Activated naive CD4-positive, alpha-beta T cell treated with anti-CD3 and anti-CD28 coated beads, Interleukin-2, amount 10 ng/mL, durations not matched to agents 7 days and 5 days (primary cell): ENCODE data around the gene SLC1A6.
"Not testable (repeated sequence)": the region's sequence is repeated elsewhere in the genome, so short reads cannot be mapped to it uniquely, and the experiment has no call there.

ENCODE experiments used
- CTCF ChIA-PET: fragments of 350-600 bp; sonication (Branson Sonifier 250); formaldehyde crosslinking; loops from one replicate; lab custom pipeline; 2021; ENCODE audit warnings: antibody characterized with exemption; lab: Charles Lee
- DNase-seq: peaks from one replicate; pipeline ENCODE4 v3.0.0-alpha.2; 2020
- H3K27ac Mint-ChIP-seq: one replicate; pipeline ENCODE4 v1.8.0; 2021; ENCODE audit warnings: mild to moderate bottlenecking, moderate library complexity, mixed read lengths
- H3K27me3 Mint-ChIP-seq: one replicate; pipeline ENCODE4 v1.8.0; 2021; ENCODE audit warnings: mild to moderate bottlenecking, mixed read lengths
- H3K36me3 Mint-ChIP-seq: one replicate; pipeline ENCODE4 v1.8.0; 2021; ENCODE audit warnings: mixed read lengths
- H3K4me1 Mint-ChIP-seq: one replicate; pipeline ENCODE4 v1.8.0; 2021; ENCODE audit warnings: mixed read lengths
- H3K4me3 Mint-ChIP-seq: one replicate; pipeline ENCODE4 v1.8.0; 2021; ENCODE audit warnings: mild to moderate bottlenecking, moderate library complexity, mixed read lengths
- H3K9me3 Mint-ChIP-seq: one replicate; pipeline ENCODE4 v1.8.0; 2021; ENCODE audit warnings: mixed read lengths

Gene SLC1A6

GRCh38 chr19:14977128-14977527 lies 2.5 kb downstream of the SLC1A6 start:
- no peaks in the 10 kb centered on the region for H3K36me3 Mint-ChIP-seq
- peaks cover 2% of the 10 kb centered on the region for H3K4me1 Mint-ChIP-seq
- no peaks in the 10 kb centered on the region for H3K9me3 Mint-ChIP-seq
- CTCF ChIA-PET = no interaction called here
- no peak overlapping the region for H3K27ac Mint-ChIP-seq
- DNase-seq = no peak
- H3K4me3 Mint-ChIP-seq = no peak overlapping the region
- peaks cover 54% of the 10 kb centered on the region for H3K27me3 Mint-ChIP-seq

- Mint-ChIP-seq H3K9me3 (no peaks in the 10 kb centered on the region), H3K4me1 (peaks cover 2% of the 10 kb centered on the region), H3K27ac (no peak overlapping the region), H3K27me3 (peaks cover 33% of the 10 kb centered on the region), H3K4me3 (no peak overlapping the region), H3K36me3 (no peaks in the 10 kb centered on the region)
- no peak for DNase-seq
- CTCF ChIA-PET = no interaction called here
Measured at GRCh38 chr19:14974488-14974887, 5.2 kb downstream of the SLC1A6 start.

GRCh38 chr19:14972676-14973075 lies 7.0 kb downstream of the SLC1A6 start:
- H3K4me1 Mint-ChIP-seq = no peaks in the 10 kb centered on the region
- H3K27ac Mint-ChIP-seq = no peak overlapping the region
- CTCF ChIA-PET = no interaction called here
- H3K4me3 Mint-ChIP-seq = no peak overlapping the region
- peaks cover 16% of the 10 kb centered on the region for H3K27me3 Mint-ChIP-seq
- no peaks in the 10 kb centered on the region for H3K9me3 Mint-ChIP-seq
- no peak for DNase-seq
- H3K36me3 Mint-ChIP-seq = no peaks in the 10 kb centered on the region

GRCh38 chr19:14971474-14971873 lies 8.2 kb downstream of the SLC1A6 start:
- H3K9me3 Mint-ChIP-seq = no peaks in the 10 kb centered on the region
- no peak overlapping the region for H3K4me3 Mint-ChIP-seq
- CTCF ChIA-PET = no interaction called here
- peaks cover 7% of the 10 kb centered on the region for H3K27me3 Mint-ChIP-seq
- no peaks in the 10 kb centered on the region for H3K4me1 Mint-ChIP-seq
- DNase-seq = no peak
- H3K36me3 Mint-ChIP-seq = no peaks in the 10 kb centered on the region
- no peak overlapping the region for H3K27ac Mint-ChIP-seq

- no peak overlapping the region for H3K27ac Mint-ChIP-seq
- H3K4me3 Mint-ChIP-seq = no peak overlapping the region
- no peaks in the 10 kb centered on the region for H3K4me1 Mint-ChIP-seq
- H3K9me3 Mint-ChIP-seq = peaks cover 2% of the 10 kb centered on the region
- H3K36me3 Mint-ChIP-seq = no peaks in the 10 kb centered on the region
- CTCF ChIA-PET = no interaction called here
- no peaks in the 10 kb centered on the region for H3K27me3 Mint-ChIP-seq
- DNase-seq = no peak
Measured at GRCh38 chr19:14968247-14968646, 11.4 kb downstream of the SLC1A6 start.

- peaks cover 16% of the 10 kb centered on the region for H3K9me3 Mint-ChIP-seq
- no peak for DNase-seq
- H3K36me3 Mint-ChIP-seq = no peaks in the 10 kb centered on the region
- CTCF ChIA-PET = interaction anchor here (1.5 kb wide), 1 partner anchor 139 kb away, joined by 3 read pairs; no protein-coding TSS in a partner anchor
- no peaks in the 10 kb centered on the region for H3K27me3 Mint-ChIP-seq
- no peak overlapping the region for H3K27ac Mint-ChIP-seq
- H3K4me1 Mint-ChIP-seq = no peaks in the 10 kb centered on the region
- H3K4me3 Mint-ChIP-seq = no peak overlapping the region
Measured at GRCh38 chr19:14961956-14962685, 17.5 kb downstream of the SLC1A6 start.

GRCh38 chr19:14959263-14959662 lies 20.4 kb downstream of the SLC1A6 start:
- Mint-ChIP-seq H3K9me3 (peaks cover 21% of the 10 kb centered on the region), H3K4me1 (no peaks in the 10 kb centered on the region), H3K36me3 (no peaks in the 10 kb centered on the region)

GRCh38 chr19:14957464-14957863 lies 22.2 kb downstream of the SLC1A6 start:
- Mint-ChIP-seq H3K9me3 (peaks cover 18% of the 10 kb centered on the region), H3K4me1 (no peaks in the 10 kb centered on the region), H3K27me3 (peaks cover 3% of the 10 kb centered on the region), H3K4me3 (no peak overlapping the region), H3K36me3 (no peaks in the 10 kb centered on the region), H3K27ac (no peak overlapping the region)
- CTCF ChIA-PET = no interaction called here
- no peak for DNase-seq

More at GRCh38 chr19:14959263-14959662, 20.4 kb downstream of the SLC1A6 start:
- CTCF ChIA-PET = interaction anchor here (0.6 kb wide), 1 partner anchor 190 kb away, joined by 4 read pairs; no protein-coding TSS in a partner anchor
- H3K4me3 Mint-ChIP-seq = no peak overlapping the region
- no peak overlapping the region for H3K27ac Mint-ChIP-seq
- H3K27me3 Mint-ChIP-seq = no peaks in the 10 kb centered on the region
- DNase-seq = no peak

- peaks cover 11% of the 10 kb centered on the region for H3K9me3 Mint-ChIP-seq
- DNase-seq = no peak
- CTCF ChIA-PET = no interaction called here
Measured at GRCh38 chr19:14954071-14954655, 25.5 kb downstream of the SLC1A6 start.

GRCh38 chr19:14952767-14953166 lies 26.9 kb downstream of the SLC1A6 start:
- no peak overlapping the region for H3K4me3 Mint-ChIP-seq
- H3K9me3 Mint-ChIP-seq = peaks cover 11% of the 10 kb centered on the region
- CTCF ChIA-PET = no interaction called here
- DNase-seq = no peak
- peaks cover 3% of the 10 kb centered on the region for H3K27me3 Mint-ChIP-seq
- no peaks in the 10 kb centered on the region for H3K36me3 Mint-ChIP-seq
- no peak overlapping the region for H3K27ac Mint-ChIP-seq
- no peaks in the 10 kb centered on the region for H3K4me1 Mint-ChIP-seq

More at GRCh38 chr19:14954071-14954655, 25.5 kb downstream of the SLC1A6 start:
- Mint-ChIP-seq H3K27ac (no peak overlapping the region), H3K4me1 (no peaks in the 10 kb centered on the region), H3K4me3 (no peak overlapping the region), H3K36me3 (no peaks in the 10 kb centered on the region), H3K27me3 (peaks cover 3% of the 10 kb centered on the region)

- CTCF ChIA-PET = interaction anchor here (0.5 kb wide), 1 partner anchor 107 kb away, joined by 4 read pairs; no protein-coding TSS in a partner anchor
- no peaks in the 10 kb centered on the region for H3K4me1 Mint-ChIP-seq
- no peak for DNase-seq
- peaks cover 3% of the 10 kb centered on the region for H3K27me3 Mint-ChIP-seq
- H3K9me3 Mint-ChIP-seq = peaks cover 2% of the 10 kb centered on the region
- H3K27ac Mint-ChIP-seq = no peak overlapping the region
- H3K36me3 Mint-ChIP-seq = no peaks in the 10 kb centered on the region
- no peak overlapping the region for H3K4me3 Mint-ChIP-seq
Measured at GRCh38 chr19:14950421-14950820, 29.2 kb downstream of the SLC1A6 start.

- DNase-seq = no peak
- Mint-ChIP-seq H3K36me3 (no peaks in the 10 kb centered on the region), H3K9me3 (peaks cover 2% of the 10 kb centered on the region), H3K27me3 (peaks cover 3% of the 10 kb centered on the region), H3K4me3 (no peak overlapping the region), H3K27ac (no peak overlapping the region), H3K4me1 (no peaks in the 10 kb centered on the region)
- CTCF ChIA-PET = interaction anchor here (0.5 kb wide), 1 partner anchor 108 kb away, joined by 4 read pairs; no protein-coding TSS in a partner anchor
Measured at GRCh38 chr19:14949876-14950275, 29.8 kb downstream of the SLC1A6 start.

GRCh38 chr19:14949413-14949812 lies 30.3 kb downstream of the SLC1A6 start:
- H3K27ac Mint-ChIP-seq, CTCF ChIA-PET, H3K4me3 Mint-ChIP-seq, DNase-seq, H3K27me3 Mint-ChIP-seq, H3K36me3 Mint-ChIP-seq, H3K9me3 Mint-ChIP-seq, H3K4me1 Mint-ChIP-seq: not testable (repeated sequence)

GRCh38 chr19:14944456-14944855 lies 35.2 kb downstream of the SLC1A6 start:
- Mint-ChIP-seq H3K4me1 (no peaks in the 10 kb centered on the region), H3K9me3 (no peaks in the 10 kb centered on the region), H3K27ac (no peak overlapping the region), H3K4me3 (no peak overlapping the region), H3K27me3 (no peaks in the 10 kb centered on the region), H3K36me3 (no peaks in the 10 kb centered on the region)
- no peak for DNase-seq
- CTCF ChIA-PET = no interaction called here

GRCh38 chr19:14943601-14944000 lies 36.1 kb downstream of the SLC1A6 start:
- Mint-ChIP-seq H3K4me3 (no peak overlapping the region), H3K36me3 (no peaks in the 10 kb centered on the region)
- CTCF ChIA-PET = no interaction called here

More at GRCh38 chr19:14943601-14944000, 36.1 kb downstream of the SLC1A6 start:
- H3K4me1 Mint-ChIP-seq = no peaks in the 10 kb centered on the region
- no peak for DNase-seq
- H3K9me3 Mint-ChIP-seq = no peaks in the 10 kb centered on the region
- H3K27me3 Mint-ChIP-seq = no peaks in the 10 kb centered on the region
- no peak overlapping the region for H3K27ac Mint-ChIP-seq
